Measurements from ENCODE around the gene KCNN4. TPM values are rescaled to one million over a fixed set of nuclear protein-coding genes. Genes with fewer than 3 reads are reported as not detected.

The KCNN4 gene
- total RNA-seq, 4 donors from 2014 or later, result 26.5 to 72.2 (median 37.4) TPM; not detected in 1

DNA sequence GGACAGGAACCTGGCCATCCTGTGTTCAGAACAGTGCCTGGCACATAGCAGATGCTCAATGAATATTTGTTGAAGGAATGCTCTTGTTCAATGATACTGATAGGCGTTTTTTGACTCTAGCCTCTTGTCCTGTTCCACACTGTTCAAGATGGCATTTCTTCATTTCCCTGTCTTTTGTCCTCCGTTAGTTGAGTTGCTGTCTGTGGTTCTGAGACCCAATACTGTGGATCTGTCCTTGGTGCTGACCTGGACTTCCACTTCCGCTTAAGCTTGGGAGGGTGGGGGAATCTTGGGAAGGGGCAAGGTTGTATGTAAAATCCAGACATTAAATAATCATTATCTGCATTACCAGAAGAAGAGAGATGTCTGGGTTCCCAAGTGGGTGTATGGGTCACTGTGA lies 8.3 kb upstream of the KCNN4 start:
- Histone ChIP-seq H3K9me3 (no peaks in the 10 kb centered on the region), H3K4me3 (no peak overlapping the region), H3K27me3 (peaks cover 6% of the 10 kb centered on the region), H3K36me3 (no peaks in the 10 kb centered on the region), H3K4me1 (peaks cover 10 to 12% (median 12%) of the 10 kb centered on the region in 4 donors), H3K27ac (no peak overlapping the region)
- in situ Hi-C loops (cut with MboI; ENCODE audit: low pct_ligation_motif_present in 1 of 4, low pct_unique_long_range_greater_than_20kb in 1 of 4, low sequenced_read_pairs in 3 of 4) (loop anchor here in 2 of 4 donors (5.0 kb wide), 1 partner anchor 47 kb away; no protein-coding TSS in a partner anchor), intact Hi-C loops (cut with DNase I; ENCODE audit: low total_unique reads) (no loop called here)
- no peak for TF ChIP-seq CTCF (IDR thresholded peaks at IDR 0.05)
- no peak for TF ChIP-seq POLR2A (IDR thresholded peaks at IDR 0.05)
- no peak for TF ChIP-seq EP300 (IDR thresholded peaks at IDR 0.05; ENCODE audit: low read depth)
- TF ChIP-seq POLR2AphosphoS5 (IDR thresholded peaks at IDR 0.05), result no peak
- WGBS, 2 donors (ENCODE audit: low coverage in 1 of 2), result 14 to 40% methylated on average over 1 to 3 of the region's 3 CpGs
- DNase-seq, result no peak

GRCh38 chr19:43786665-43787064 lies 5.9 kb upstream of the KCNN4 start:
- H3K4me1 ChIP-seq, result peaks cover 10 to 25% (median 17%) of the 10 kb centered on the region in 4 donors
- DNase-seq, result no peak
- H3K27ac ChIP-seq, result no peak overlapping the region
- intact Hi-C loops (cut with DNase I; ENCODE audit: low total_unique reads), result no loop called here
- WGBS, 2 donors (ENCODE audit: low coverage in 1 of 2), result 41% methylated on average over 1 of the region's 1 CpG; no CpG with 5 or more reads in 1 of the 2 donors
- H3K36me3 ChIP-seq, result no peaks in the 10 kb centered on the region
- no peaks in the 10 kb centered on the region for H3K27me3 ChIP-seq
- H3K9me3 ChIP-seq, result no peaks in the 10 kb centered on the region
- in situ Hi-C loops (cut with MboI; ENCODE audit: low pct_ligation_motif_present in 1 of 4, low pct_unique_long_range_greater_than_20kb in 1 of 4, low sequenced_read_pairs in 3 of 4), result loop anchor here in 2 of 4 donors (5.0 kb wide), 1 partner anchor 44 kb away; no protein-coding TSS in a partner anchor
- TF ChIP-seq POLR2A (IDR thresholded peaks at IDR 0.05), result no peak
- TF ChIP-seq EP300 (IDR thresholded peaks at IDR 0.05; ENCODE audit: low read depth), result no peak
- no peak for TF ChIP-seq CTCF (IDR thresholded peaks at IDR 0.05)
- no peak for TF ChIP-seq POLR2AphosphoS5 (IDR thresholded peaks at IDR 0.05)
- H3K4me3 ChIP-seq, result no peak overlapping the region

GRCh38 chr19:43784981-43785808 lies 4.4 kb upstream of the KCNN4 start:
- Histone ChIP-seq H3K27me3 (no peaks in the 10 kb centered on the region), H3K27ac (peak overlapping the region; percentile 44 to 67 (median 50)), H3K36me3 (no peaks in the 10 kb centered on the region), H3K9me3 (no peaks in the 10 kb centered on the region), H3K4me3 (no peak overlapping the region), H3K4me1 (peaks cover 14 to 35% (median 23%) of the 10 kb centered on the region in 4 donors)
- TF ChIP-seq CTCF (IDR thresholded peaks at IDR 0.05), result peak; percentile 97 to 99 (median 97)
- peak in 1 of 3 donors; percentile 4 for TF ChIP-seq POLR2AphosphoS5 (IDR thresholded peaks at IDR 0.05)
- TF ChIP-seq EP300 (IDR thresholded peaks at IDR 0.05; ENCODE audit: low read depth), result no peak
- DNase-seq, result peak; percentile 70
- in situ Hi-C loops (cut with MboI; ENCODE audit: low pct_ligation_motif_present in 1 of 4, low pct_unique_long_range_greater_than_20kb in 1 of 4, low sequenced_read_pairs in 3 of 4) (loop anchor here in 2 of 4 donors (5.0 kb wide), 1 partner anchor 43 kb away; no protein-coding TSS in a partner anchor), intact Hi-C loops (cut with DNase I; ENCODE audit: low total_unique reads) (loop anchor here (5.0 kb wide), 1 partner anchor 38 kb away; no protein-coding TSS in a partner anchor)
- WGBS, 2 donors (ENCODE audit: low coverage in 1 of 2), result 0 to 9% methylated on average over 6 to 10 of the region's 10 CpGs

DNA sequence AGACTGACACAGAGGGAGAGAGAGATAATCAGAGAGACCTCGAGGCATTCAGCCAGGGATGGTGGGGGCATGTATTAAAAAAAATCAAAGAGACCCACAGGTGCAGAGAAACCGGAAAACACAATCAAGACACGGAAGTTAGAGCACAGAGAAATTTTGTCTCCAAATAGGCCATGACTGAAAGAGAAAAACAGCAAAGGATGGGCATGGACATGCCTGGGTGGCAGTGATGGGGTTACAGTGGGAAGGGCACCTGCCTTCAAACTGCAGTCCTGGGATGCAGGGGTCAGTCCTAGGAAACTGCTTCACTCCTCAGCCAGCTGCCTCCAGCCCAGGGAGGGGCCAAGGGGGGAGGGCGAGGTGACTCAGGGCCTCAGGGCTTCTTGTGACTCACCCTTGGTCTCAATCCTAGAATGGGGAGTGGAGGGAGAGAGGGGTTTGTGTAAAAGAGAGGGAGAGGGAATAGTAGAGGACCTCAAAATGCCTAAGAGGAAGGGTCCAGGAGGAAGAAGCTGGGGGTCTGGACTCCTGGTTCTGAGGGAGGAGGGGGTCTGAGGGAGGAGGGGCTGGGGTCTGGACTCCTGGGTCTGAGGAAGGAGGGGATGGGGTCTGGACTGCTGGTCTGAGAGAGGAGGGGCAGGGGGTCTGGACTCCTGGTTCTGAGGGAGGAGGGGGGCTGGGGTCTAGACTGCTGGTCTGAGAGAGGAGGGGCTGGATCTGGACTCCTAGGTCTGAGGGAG lies 3.6 kb upstream of the KCNN4 start:
- peak; percentile 79 for DNase-seq
- in situ Hi-C loops (cut with MboI; ENCODE audit: low pct_ligation_motif_present in 1 of 4, low pct_unique_long_range_greater_than_20kb in 1 of 4, low sequenced_read_pairs in 3 of 4) (no loop called here), intact Hi-C loops (cut with DNase I; ENCODE audit: low total_unique reads) (loop anchor here (5.0 kb wide), 1 partner anchor 37 kb away; no protein-coding TSS in a partner anchor)
- H3K4me1 ChIP-seq, result peaks cover 14 to 43% (median 30%) of the 10 kb centered on the region in 4 donors
- WGBS, 2 donors (ENCODE audit: low coverage in 1 of 2), result 35 to 56% methylated on average over 2 to 4 of the region's 4 CpGs
- H3K27ac ChIP-seq, result peak overlapping the region; percentile 44 to 67 (median 50)
- no peak for TF ChIP-seq POLR2A (IDR thresholded peaks at IDR 0.05)
- no peak for TF ChIP-seq EP300 (IDR thresholded peaks at IDR 0.05; ENCODE audit: low read depth)
- TF ChIP-seq CTCF (IDR thresholded peaks at IDR 0.05), result no peak
- TF ChIP-seq POLR2AphosphoS5 (IDR thresholded peaks at IDR 0.05), result no peak
- no peaks in the 10 kb centered on the region for H3K9me3 ChIP-seq
- H3K4me3 ChIP-seq, result no peak overlapping the region
- no peaks in the 10 kb centered on the region for H3K27me3 ChIP-seq
- H3K36me3 ChIP-seq, result no peaks in the 10 kb centered on the region

Measured in transverse colon (tissue), 4 donors.